ENCODE results near the gene DGLUCY.
"Not testable (repeated sequence)": the region's sequence is repeated elsewhere in the genome, so short reads cannot be mapped to it uniquely, and the experiment has no call there.

DGLUCY gene

GRCh38 chr14:91113829-91114078 lies at the start of gene DGLUCY:
Gene DGLUCY, plus strand, starts transcription at chr14:91114073. Its CDS starts 46,222 bp downstream, at chr14:91160295.
- no peak for DNase-seq

GRCh38 chr14:91065266-91065665 lies 48.6 kb upstream of the DGLUCY start:
- DNase-seq, result no peak

- no peak for DNase-seq
Measured at GRCh38 chr14:91067186-91067585, 46.7 kb upstream of the DGLUCY start.

GRCh38 chr14:91068642-91069041 lies 45.2 kb upstream of the DGLUCY start:
- DNase-seq, result no peak

GRCh38 chr14:91070572-91070971 lies 43.3 kb upstream of the DGLUCY start:
- DNase-seq, result no peak

GRCh38 chr14:91075553-91075952 lies 38.3 kb upstream of the DGLUCY start:
- DNase-seq, result no peak

GRCh38 chr14:91078095-91078737 lies 35.7 kb upstream of the DGLUCY start:
- no peak for DNase-seq

- no peak for DNase-seq
Measured at GRCh38 chr14:91080071-91080470, 33.8 kb upstream of the DGLUCY start.

GRCh38 chr14:91082282-91082681 lies 31.6 kb upstream of the DGLUCY start:
- DNase-seq, result no peak

- DNase-seq, result no peak
Measured at GRCh38 chr14:91084516-91084915, 29.4 kb upstream of the DGLUCY start.

GRCh38 chr14:91087470-91087869 lies 26.4 kb upstream of the DGLUCY start:
- DNase-seq, result not testable (repeated sequence)

GRCh38 chr14:91088585-91089235 lies 25.2 kb upstream of the DGLUCY start:
- no peak for DNase-seq

- DNase-seq, result no peak
Measured at GRCh38 chr14:91089958-91090535, 23.8 kb upstream of the DGLUCY start.

- no peak for DNase-seq
Measured at GRCh38 chr14:91090743-91091142, 23.1 kb upstream of the DGLUCY start.

GRCh38 chr14:91092073-91092472 lies 21.8 kb upstream of the DGLUCY start:
- DNase-seq, result no peak

GRCh38 chr14:91093743-91094472 lies 20.0 kb upstream of the DGLUCY start:
- not testable (repeated sequence) for DNase-seq

GRCh38 chr14:91094772-91095171 lies 19.1 kb upstream of the DGLUCY start:
- no peak for DNase-seq

- no peak for DNase-seq
Measured at GRCh38 chr14:91095178-91095577, 18.7 kb upstream of the DGLUCY start.

GRCh38 chr14:91097657-91098056 lies 16.2 kb upstream of the DGLUCY start:
- DNase-seq, result not testable (repeated sequence)

GRCh38 chr14:91098591-91098990 lies 15.3 kb upstream of the DGLUCY start:
- no peak for DNase-seq

- no peak for DNase-seq
Measured at GRCh38 chr14:91100102-91100501, 13.8 kb upstream of the DGLUCY start.

GRCh38 chr14:91103116-91103515 lies 10.8 kb upstream of the DGLUCY start:
- no peak for DNase-seq

GRCh38 chr14:91108941-91109611 lies 4.8 kb upstream of the DGLUCY start:
- DNase-seq, result peak; percentile 32
